ENCODE measurements around the gene SLC43A3. TPM values are rescaled to one million over a fixed set of nuclear protein-coding genes. Genes with fewer than 3 reads are reported as not detected.
A peak's percentile ranks its signal among the peaks of the same experiment; 100 is the strongest.
"Not testable (repeated sequence)": the region's sequence is repeated elsewhere in the genome, so short reads cannot be mapped to it uniquely, and the experiment has no call there.

SLC43A3 gene
- total RNA-seq, 2 donors from 2014 or later = 23.1 to 30.0 TPM

DNA sequence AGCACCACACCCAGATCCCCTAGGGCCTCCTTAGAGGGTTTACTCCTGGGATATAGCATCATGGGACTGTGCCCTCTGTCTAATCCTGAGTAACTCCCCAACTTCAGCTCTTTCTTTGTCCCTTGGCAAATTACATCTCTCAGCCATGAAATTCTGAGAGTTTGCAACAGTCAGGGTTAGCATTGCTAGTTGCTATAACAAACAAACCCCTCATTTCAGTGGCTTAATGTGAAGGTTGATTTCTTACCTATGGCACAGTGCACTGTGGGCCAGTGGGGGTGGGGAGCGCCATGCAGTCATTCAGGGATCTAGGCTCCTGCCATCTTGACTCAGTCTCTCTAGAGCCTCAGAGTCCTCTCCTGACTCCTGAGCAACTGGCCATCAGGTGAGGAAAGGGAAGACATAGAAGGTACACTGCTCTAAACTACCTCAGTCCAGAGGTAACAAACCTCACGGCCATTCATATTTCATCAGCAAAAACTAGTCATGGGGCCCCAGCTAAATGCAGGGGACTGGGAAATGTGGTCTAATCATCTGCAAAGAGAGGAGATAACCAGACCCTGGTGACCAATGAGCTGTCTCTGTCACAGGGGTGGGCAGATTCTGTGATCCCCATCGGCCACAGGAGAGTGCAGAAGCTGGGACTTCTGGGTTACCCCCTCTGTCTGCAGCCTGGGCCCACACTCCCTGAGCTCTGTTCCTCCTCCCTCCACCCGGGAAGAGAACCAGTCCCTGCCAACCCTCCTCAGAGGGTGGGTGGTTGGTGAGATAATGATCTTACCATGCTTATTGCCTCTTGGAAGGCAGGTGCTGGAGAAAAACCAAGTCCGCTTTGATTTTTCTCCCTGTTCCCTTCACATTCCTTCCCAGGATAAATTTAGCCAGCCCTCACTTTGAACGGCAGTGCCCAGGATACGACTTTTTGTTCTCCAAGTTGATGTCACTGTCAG lies 63.5 kb downstream of the SLC43A3 start:
- H3K27ac ChIP-seq = peak overlapping the region; percentile 0 to 69 (median 30)
- ATAC-seq (no peak), DNase-seq (no peak)
- peaks cover 32% of the 10 kb centered on the region for H3K4me1 ChIP-seq
- no peaks in the 10 kb centered on the region for H3K36me3 ChIP-seq (replicated peaks in 1 of 2; ENCODE audit: insufficient read depth in 1 of 2, low read depth in 2 of 2)
- 50 to 64% methylated on average over 7 of the region's 7 CpGs for WGBS, 2 donors
- H3K27me3 ChIP-seq = no peaks in the 10 kb centered on the region
- H3K9me3 ChIP-seq = no peaks in the 10 kb centered on the region
- TF ChIP-seq, protein P1, sequence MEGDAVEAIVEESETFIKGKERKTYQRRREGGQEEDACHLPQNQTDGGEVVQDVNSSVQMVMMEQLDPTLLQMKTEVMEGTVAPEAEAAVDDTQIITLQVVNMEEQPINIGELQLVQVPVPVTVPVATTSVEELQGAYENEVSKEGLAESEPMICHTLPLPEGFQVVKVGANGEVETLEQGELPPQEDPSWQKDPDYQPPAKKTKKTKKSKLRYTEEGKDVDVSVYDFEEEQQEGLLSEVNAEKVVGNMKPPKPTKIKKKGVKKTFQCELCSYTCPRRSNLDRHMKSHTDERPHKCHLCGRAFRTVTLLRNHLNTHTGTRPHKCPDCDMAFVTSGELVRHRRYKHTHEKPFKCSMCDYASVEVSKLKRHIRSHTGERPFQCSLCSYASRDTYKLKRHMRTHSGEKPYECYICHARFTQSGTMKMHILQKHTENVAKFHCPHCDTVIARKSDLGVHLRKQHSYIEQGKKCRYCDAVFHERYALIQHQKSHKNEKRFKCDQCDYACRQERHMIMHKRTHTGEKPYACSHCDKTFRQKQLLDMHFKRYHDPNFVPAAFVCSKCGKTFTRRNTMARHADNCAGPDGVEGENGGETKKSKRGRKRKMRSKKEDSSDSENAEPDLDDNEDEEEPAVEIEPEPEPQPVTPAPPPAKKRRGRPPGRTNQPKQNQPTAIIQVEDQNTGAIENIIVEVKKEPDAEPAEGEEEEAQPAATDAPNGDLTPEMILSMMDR (IDR thresholded peaks at IDR 0.05) = no peak
- no peak for TF ChIP-seq POLR2A (IDR thresholded peaks at IDR 0.05)
- no peak overlapping the region for H3K4me3 ChIP-seq
- intact Hi-C loops (cut with DNase I) = no loop called here

DNA sequence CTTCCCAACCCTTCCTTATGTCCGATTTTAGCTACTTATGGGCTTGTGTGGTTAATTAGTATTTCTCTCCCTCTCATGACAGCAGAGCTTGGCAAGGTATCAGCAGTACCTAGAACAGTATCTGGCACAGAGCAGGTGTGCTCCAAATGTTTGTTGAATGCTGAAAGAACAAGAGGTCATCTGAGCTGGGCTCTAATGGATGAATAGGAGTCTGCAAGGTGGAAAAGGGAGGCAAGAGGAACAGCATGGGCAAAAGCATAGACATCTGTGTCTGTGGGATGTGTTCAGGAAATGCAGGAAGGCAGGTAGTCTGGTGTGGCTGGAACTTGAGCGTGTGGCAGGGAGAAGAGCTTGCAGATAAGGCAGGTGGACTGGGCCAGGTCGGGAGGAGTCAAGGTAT lies 65.0 kb downstream of the SLC43A3 start:
- no peak overlapping the region for H3K4me3 ChIP-seq
- H3K27me3 ChIP-seq = no peaks in the 10 kb centered on the region
- no peak for DNase-seq
- no peaks in the 10 kb centered on the region for H3K36me3 ChIP-seq (replicated peaks in 1 of 2; ENCODE audit: insufficient read depth in 1 of 2, low read depth in 2 of 2)
- intact Hi-C loops (cut with DNase I) = no loop called here
- WGBS, 2 donors = 60 to 74% methylated on average over 3 of the region's 3 CpGs
- H3K27ac ChIP-seq = peak overlapping the region in 1 of 4 donors; percentile 81
- no peaks in the 10 kb centered on the region for H3K9me3 ChIP-seq
- TF ChIP-seq POLR2A (IDR thresholded peaks at IDR 0.05) = no peak
- TF ChIP-seq, protein P1 (IDR thresholded peaks at IDR 0.05) = no peak
- ATAC-seq = no peak
- H3K4me1 ChIP-seq = peaks cover 43% of the 10 kb centered on the region

DNA sequence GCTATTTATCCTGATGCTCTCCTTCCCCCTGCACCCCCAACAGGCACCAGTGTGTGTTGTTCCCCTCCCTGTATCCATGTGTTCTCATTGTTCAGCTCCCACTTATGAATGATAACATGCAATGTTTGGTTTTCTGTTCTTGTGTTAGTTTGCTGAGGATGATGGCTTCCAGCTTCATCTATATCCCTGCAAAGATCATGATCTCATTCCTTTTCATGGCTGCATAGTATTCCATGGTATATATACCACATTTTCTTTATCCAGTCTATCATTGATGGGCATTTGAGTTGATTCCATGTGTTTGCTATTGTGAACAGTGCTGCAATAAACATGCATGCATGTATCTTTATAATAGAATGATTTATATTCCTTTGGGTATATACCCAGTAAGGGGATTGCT lies 65.5 kb downstream of the SLC43A3 start:
- intact Hi-C loops (cut with DNase I); DNase-seq; ATAC-seq; H3K27me3 ChIP-seq; H3K4me3 ChIP-seq; H3K9me3 ChIP-seq; H3K36me3 ChIP-seq (replicated peaks in 1 of 2; ENCODE audit: insufficient read depth in 1 of 2, low read depth in 2 of 2): not testable (repeated sequence)
- Histone ChIP-seq H3K4me1 (peaks cover 46% of the 10 kb centered on the region), H3K27ac (peak overlapping the region in 1 of 4 donors; percentile 81)

DNA sequence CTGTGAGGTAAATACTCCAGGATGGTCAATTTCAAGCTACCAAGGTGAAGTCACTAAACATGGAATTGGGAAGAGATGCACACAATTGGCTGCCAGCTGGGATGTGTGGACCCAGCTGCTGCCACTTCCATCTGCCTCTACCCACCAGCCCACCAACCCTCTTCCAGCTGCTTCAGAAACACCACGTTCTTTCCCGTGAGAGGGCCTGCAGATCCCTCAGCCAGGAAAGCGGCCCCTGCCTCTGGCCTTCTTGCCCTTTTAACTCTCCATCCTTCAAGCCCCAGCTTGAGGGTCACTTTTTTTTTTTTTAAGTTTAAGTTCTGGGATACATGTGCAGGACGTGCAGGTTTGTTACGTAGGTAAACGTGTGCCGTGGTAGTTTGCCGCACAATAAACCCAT lies 65.9 kb downstream of the SLC43A3 start:
- WGBS, 2 donors = 94 to 95% methylated on average over 8 of the region's 8 CpGs
- no peaks in the 10 kb centered on the region for H3K36me3 ChIP-seq (replicated peaks in 1 of 2; ENCODE audit: insufficient read depth in 1 of 2, low read depth in 2 of 2)
- TF ChIP-seq, protein P1 (IDR thresholded peaks at IDR 0.05) = no peak
- TF ChIP-seq POLR2A (IDR thresholded peaks at IDR 0.05) = no peak
- peaks cover 50% of the 10 kb centered on the region for H3K4me1 ChIP-seq
- H3K27ac ChIP-seq = peak overlapping the region in 3 of 4 donors; percentile 66 to 81 (median 77)
- H3K27me3 ChIP-seq = no peaks in the 10 kb centered on the region
- no peak overlapping the region for H3K4me3 ChIP-seq
- intact Hi-C loops (cut with DNase I) = no loop called here
- ATAC-seq (no peak), DNase-seq (no peak)
- H3K9me3 ChIP-seq = no peaks in the 10 kb centered on the region

DNA sequence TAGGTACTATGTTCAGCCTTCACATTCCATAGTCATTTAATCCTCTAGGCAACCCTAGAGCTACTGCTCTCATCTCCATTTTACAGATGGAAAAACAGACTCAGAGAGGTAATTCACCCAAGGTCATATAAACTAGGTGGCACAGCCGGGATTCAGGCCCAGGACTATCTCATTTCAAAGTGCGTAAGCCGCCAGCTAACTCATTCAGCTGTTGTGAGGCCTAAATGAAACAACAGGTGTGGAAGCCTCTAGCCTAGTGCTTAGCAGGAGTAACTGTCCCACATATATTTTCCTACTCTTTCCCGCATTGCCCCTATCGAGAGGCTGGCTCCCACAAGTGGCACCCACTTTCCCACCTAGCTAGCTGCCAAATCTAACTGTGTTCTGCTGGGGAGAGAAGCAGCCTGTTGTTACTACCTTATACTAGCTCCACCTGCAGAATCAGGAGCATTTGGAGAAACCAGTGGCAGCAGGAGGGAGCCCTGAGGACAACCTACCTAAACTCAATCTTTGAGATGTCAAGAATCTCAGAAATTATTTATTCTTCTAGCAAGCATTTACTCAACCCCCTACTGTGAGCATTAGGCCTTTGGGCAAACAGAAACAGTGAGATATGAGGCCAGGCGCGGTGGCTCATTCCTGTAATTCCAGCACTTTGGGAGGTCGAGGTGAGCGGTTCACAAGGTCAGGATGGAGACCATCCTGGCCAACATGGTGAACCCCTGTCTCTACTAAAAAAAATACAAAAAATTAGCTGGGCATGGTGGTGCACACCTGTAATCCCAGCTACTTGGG lies 66.8 kb downstream of the SLC43A3 start:
- Histone ChIP-seq H3K4me3 (no peak overlapping the region), H3K27me3 (no peaks in the 10 kb centered on the region), H3K27ac (peak overlapping the region; percentile 52 to 81 (median 72)), H3K4me1 (peaks cover 51% of the 10 kb centered on the region), H3K36me3 (replicated peaks in 1 of 2; ENCODE audit: insufficient read depth in 1 of 2, low read depth in 2 of 2) (no peaks in the 10 kb centered on the region), H3K9me3 (no peaks in the 10 kb centered on the region)
- WGBS, 2 donors = 52 to 65% methylated on average over 9 of the region's 9 CpGs
- intact Hi-C loops (cut with DNase I) = loop anchor here (10.0 kb wide), 1 partner anchor 285 kb away; the partner anchor contains the start of gene YPEL4
- TF ChIP-seq, protein P1 (IDR thresholded peaks at IDR 0.05) = no peak
- no peak for TF ChIP-seq POLR2A (IDR thresholded peaks at IDR 0.05)
- DNase-seq = peak; percentile 27 to 51 (median 44)
- peak; percentile 83 for ATAC-seq

Data from body of pancreas (tissue), 4 donors.